Suprapubic skin (tissue), 4 donors: ENCODE measurements around the gene RNF20. TPM values are rescaled to one million over a fixed set of nuclear protein-coding genes. Genes with fewer than 3 reads are reported as not detected.

Experiments used
- DNase-seq, 2 donors: peaks; one replicate each; pipeline ENCODE4 v3.0.0-alpha.2; 2019; ENCODE audit warnings: low spot score in 2 of 2
- H3K27ac ChIP-seq: fragments of 200-600 bp; sonication (generic); one replicate; pipeline ENCODE4 v1.5.1; 2019
- H3K27me3 ChIP-seq: fragments of 200-600 bp; sonication (generic); one replicate; pipeline ENCODE4 v1.5.1; 2019
- H3K36me3 ChIP-seq: fragments of 200-600 bp; sonication (generic); one replicate; pipeline ENCODE4 v1.5.1; 2019
- H3K4me1 ChIP-seq: fragments of 200-600 bp; sonication (generic); one replicate; pipeline ENCODE4 v1.5.1; 2019
- H3K4me3 ChIP-seq: fragments of 200-600 bp; sonication (generic); one replicate; pipeline ENCODE4 v1.5.1; 2019; ENCODE audit warnings: mild to moderate bottlenecking
- H3K9me3 ChIP-seq: fragments of 200-600 bp; sonication (generic); one replicate; pipeline ENCODE4 v1.5.1; 2019
- EP300 ChIP-seq: sonication (generic); formaldehyde crosslinking; IDR thresholded peaks from one replicate; pipeline ENCODE4 v1.6.1; 2017; ENCODE audit warnings: antibody characterized with exemption
- POLR2A ChIP-seq, 2 donors: fragments of 450-650 bp; IDR thresholded peaks; one replicate each; pipeline ENCODE4 v1.6.1; 2017; ENCODE audit warnings: antibody characterized with exemption in 2 of 2, mild to moderate bottlenecking in 2 of 2, moderate library complexity in 2 of 2
- POLR2AphosphoS5 ChIP-seq, 3 donors: sonication (generic); formaldehyde crosslinking; IDR thresholded peaks; one replicate each; pipeline ENCODE4 v1.6.1; 2017; ENCODE audit warnings: antibody characterized with exemption in 3 of 3
- WGBS: methylation state at CpG from one replicate; pipeline ENCODE4 v1.1.5; 2018; 5-methylcytosine and 5-hydroxymethylcytosine counted together
- total RNA-seq, 4 donors: library from RNA; depleted of rRNA; stranded (reverse); fragments of >200 nt; gene quantifications; one replicate each; pipeline ENCODE4 v1.1.0, GENCODE V29; 2016
- TF ChIP-seq, protein P1 (sequence below), 2 donors: fragments of 200-600 bp in 1 of 2; fragments of 450-650 bp in 1 of 2; sonication (generic) in 1 of 2; IDR thresholded peaks; one replicate each; pipeline ENCODE4 v1.5.1; 2016 to 2019; ENCODE audit warnings: antibody characterized with exemption in 2 of 2, mild to moderate bottlenecking in 1 of 2, moderate library complexity in 1 of 2

RNF20 gene
- total RNA-seq, 4 donors from 2014 or later = 16.0 to 24.1 (median 22.3) TPM

GRCh38 chr9:101571114-101571513 lies 37.5 kb downstream of the RNF20 start:
- no peak for DNase-seq
- WGBS = 83% methylated on average over 1 of the region's 1 CpG
- no peaks in the 10 kb centered on the region for H3K9me3 ChIP-seq
- peaks cover 12% of the 10 kb centered on the region for H3K36me3 ChIP-seq
- no peaks in the 10 kb centered on the region for H3K4me1 ChIP-seq
- TF ChIP-seq, protein P1, sequence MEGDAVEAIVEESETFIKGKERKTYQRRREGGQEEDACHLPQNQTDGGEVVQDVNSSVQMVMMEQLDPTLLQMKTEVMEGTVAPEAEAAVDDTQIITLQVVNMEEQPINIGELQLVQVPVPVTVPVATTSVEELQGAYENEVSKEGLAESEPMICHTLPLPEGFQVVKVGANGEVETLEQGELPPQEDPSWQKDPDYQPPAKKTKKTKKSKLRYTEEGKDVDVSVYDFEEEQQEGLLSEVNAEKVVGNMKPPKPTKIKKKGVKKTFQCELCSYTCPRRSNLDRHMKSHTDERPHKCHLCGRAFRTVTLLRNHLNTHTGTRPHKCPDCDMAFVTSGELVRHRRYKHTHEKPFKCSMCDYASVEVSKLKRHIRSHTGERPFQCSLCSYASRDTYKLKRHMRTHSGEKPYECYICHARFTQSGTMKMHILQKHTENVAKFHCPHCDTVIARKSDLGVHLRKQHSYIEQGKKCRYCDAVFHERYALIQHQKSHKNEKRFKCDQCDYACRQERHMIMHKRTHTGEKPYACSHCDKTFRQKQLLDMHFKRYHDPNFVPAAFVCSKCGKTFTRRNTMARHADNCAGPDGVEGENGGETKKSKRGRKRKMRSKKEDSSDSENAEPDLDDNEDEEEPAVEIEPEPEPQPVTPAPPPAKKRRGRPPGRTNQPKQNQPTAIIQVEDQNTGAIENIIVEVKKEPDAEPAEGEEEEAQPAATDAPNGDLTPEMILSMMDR (IDR thresholded peaks at IDR 0.05) = no peak
- H3K4me3 ChIP-seq = no peak overlapping the region
- H3K27me3 ChIP-seq = no peaks in the 10 kb centered on the region
- no peak overlapping the region for H3K27ac ChIP-seq

- H3K9me3 ChIP-seq = no peaks in the 10 kb centered on the region
- no peak overlapping the region for H3K27ac ChIP-seq
- no peaks in the 10 kb centered on the region for H3K27me3 ChIP-seq
- TF ChIP-seq, protein P1 (IDR thresholded peaks at IDR 0.05) = no peak
- WGBS = 77% methylated on average over 2 of the region's 2 CpGs
- H3K4me1 ChIP-seq = no peaks in the 10 kb centered on the region
- H3K4me3 ChIP-seq = no peak overlapping the region
- DNase-seq = no peak
- H3K36me3 ChIP-seq = peaks cover 12% of the 10 kb centered on the region
Measured at GRCh38 chr9:101572316-101572715, 38.7 kb downstream of the RNF20 start.

GRCh38 chr9:101574731-101575333 lies 41.2 kb downstream of the RNF20 start:
- no peaks in the 10 kb centered on the region for H3K9me3 ChIP-seq
- no peak overlapping the region for H3K4me3 ChIP-seq
- H3K27ac ChIP-seq = no peak overlapping the region
- H3K36me3 ChIP-seq = no peaks in the 10 kb centered on the region
- no peaks in the 10 kb centered on the region for H3K4me1 ChIP-seq
- no peak for TF ChIP-seq POLR2A (IDR thresholded peaks at IDR 0.05)
- TF ChIP-seq POLR2AphosphoS5 (IDR thresholded peaks at IDR 0.05) = no peak
- TF ChIP-seq, protein P1 (IDR thresholded peaks at IDR 0.05) = no peak
- TF ChIP-seq EP300 = no peak
- H3K27me3 ChIP-seq = no peaks in the 10 kb centered on the region
- no peak for DNase-seq

- H3K4me1 ChIP-seq = no peaks in the 10 kb centered on the region
- no peak overlapping the region for H3K27ac ChIP-seq
- WGBS = 69% methylated on average over 3 of the region's 3 CpGs
- TF ChIP-seq, protein P1 (IDR thresholded peaks at IDR 0.05) = no peak
- TF ChIP-seq POLR2A (IDR thresholded peaks at IDR 0.05) (no peak), EP300 (no peak), POLR2AphosphoS5 (IDR thresholded peaks at IDR 0.05) (no peak)
- H3K27me3 ChIP-seq = no peaks in the 10 kb centered on the region
- no peaks in the 10 kb centered on the region for H3K9me3 ChIP-seq
- DNase-seq = no peak
- H3K36me3 ChIP-seq = no peaks in the 10 kb centered on the region
- H3K4me3 ChIP-seq = no peak overlapping the region
Measured at GRCh38 chr9:101578378-101578777, 44.7 kb downstream of the RNF20 start.

GRCh38 chr9:101579711-101580545 lies 46.3 kb downstream of the RNF20 start:
- H3K4me1 ChIP-seq = no peaks in the 10 kb centered on the region
- WGBS = 76% methylated on average over 6 of the region's 6 CpGs
- H3K4me3 ChIP-seq = no peak overlapping the region
- no peak for TF ChIP-seq POLR2A (IDR thresholded peaks at IDR 0.05)
- TF ChIP-seq, protein P1 (IDR thresholded peaks at IDR 0.05) = no peak
- TF ChIP-seq EP300 = no peak
- no peak for TF ChIP-seq POLR2AphosphoS5 (IDR thresholded peaks at IDR 0.05)
- no peak overlapping the region for H3K27ac ChIP-seq
- no peaks in the 10 kb centered on the region for H3K9me3 ChIP-seq
- H3K36me3 ChIP-seq = no peaks in the 10 kb centered on the region
- no peaks in the 10 kb centered on the region for H3K27me3 ChIP-seq
- no peak for DNase-seq
